ENCODE measurements around the gene CALCOCO1. TPM values are rescaled to one million over a fixed set of nuclear protein-coding genes. Genes with fewer than 3 reads are reported as not detected.

CALCOCO1 gene
- total RNA-seq, 2 experiments from 2014 or later = 12.8 to 25.1 TPM

DNA sequence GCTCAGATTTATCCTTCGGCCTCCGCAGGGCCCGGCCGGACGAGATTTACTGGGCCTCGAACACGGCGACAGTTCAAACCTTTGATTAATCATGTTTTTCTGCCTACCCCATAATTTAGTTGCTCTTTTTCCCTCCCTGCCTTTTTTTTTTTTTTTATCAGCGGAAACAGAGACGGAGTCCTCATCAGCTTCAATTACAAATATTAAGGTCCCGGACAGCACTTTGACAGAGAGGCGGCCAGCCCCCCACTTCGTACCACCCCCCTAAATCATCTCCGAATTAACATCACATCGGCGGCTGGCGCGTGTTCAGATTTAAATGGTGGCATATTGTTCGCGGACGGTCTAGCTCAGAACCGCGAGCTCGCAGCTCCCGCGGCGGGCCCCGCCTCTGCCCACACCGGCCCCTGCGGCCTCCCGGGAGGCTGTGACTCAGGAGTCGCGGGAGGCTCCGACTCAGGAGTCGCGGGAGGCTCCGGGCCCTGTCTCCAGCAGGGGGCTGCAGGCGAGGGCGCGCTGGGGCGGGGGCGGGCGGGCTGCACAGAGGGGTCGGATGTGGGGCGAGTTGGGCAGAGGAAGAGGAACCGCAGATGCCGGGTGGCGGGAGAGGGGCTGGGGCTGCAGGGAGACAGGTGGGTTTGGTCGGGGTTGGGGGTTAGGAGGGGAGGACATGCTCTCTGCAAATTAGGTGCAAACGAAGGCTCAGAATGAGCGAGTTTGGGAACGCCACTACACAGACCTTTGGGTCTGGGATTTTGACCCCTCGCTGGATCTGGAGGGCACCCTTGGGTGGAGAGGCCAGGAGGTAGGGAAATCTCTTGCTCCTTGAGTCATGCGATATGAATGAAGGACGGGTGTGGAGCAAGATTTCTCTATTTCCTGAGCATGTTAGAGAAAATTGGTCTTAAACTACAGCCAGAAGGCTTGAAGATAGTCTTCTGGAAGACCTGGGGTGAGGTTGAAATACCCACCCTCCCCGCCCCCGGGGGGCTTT is 31.8 kb downstream of the CALCOCO1 start:
- Histone ChIP-seq H3K27ac (ENCODE audit: low read depth, low read length, poor library complexity, severe bottlenecking) (no peak overlapping the region), H3K4me2 (ENCODE audit: low read length) (no peak overlapping the region), H2AFZ (ENCODE audit: low read length) (no peak overlapping the region), H3K79me2 (ENCODE audit: insufficient read depth, low read depth, low read length) (no peaks in the 10 kb centered on the region), H3K4me3 (ENCODE audit: low read depth, low read length, poor library complexity, severe bottlenecking) (no peak overlapping the region), H3K4me1 (ENCODE audit: insufficient read depth, low read length, poor library complexity, severe bottlenecking) (peaks cover 3% of the 10 kb centered on the region), H3K9me2 (ENCODE audit: insufficient read depth, low read length) (no peaks in the 10 kb centered on the region), H4K20me1 (ENCODE audit: insufficient read depth, low read length) (no peaks in the 10 kb centered on the region), H3K36me3 (ENCODE audit: insufficient read depth, low read length) (no peaks in the 10 kb centered on the region), H3K9me3 (ENCODE audit: low read length) (no peaks in the 10 kb centered on the region)
- ChIA-PET POLR2A (interaction anchor here (1.1 kb wide), 1 partner anchor 33 kb away, joined by 3 read pairs; no protein-coding TSS in a partner anchor), CTCF (ENCODE audit: unreplicated experiment) (no interaction called here)
- no peak for DNase-seq (ENCODE audit: low spot score)
- no TSS peak for BruUV-seq (replicated peaks)
- intact Hi-C loops (cut with micrococcal nuclease; ENCODE audit: unreplicated experiment) = no loop called here
- TF ChIP-seq EZH2phosphoT487 (IDR thresholded peaks at IDR 0.05; ENCODE audit: borderline replicate concordance, low read depth, low read length) = no peak; the same call in 1 of the 2 replicates
- TF ChIP-seq, protein P1, sequence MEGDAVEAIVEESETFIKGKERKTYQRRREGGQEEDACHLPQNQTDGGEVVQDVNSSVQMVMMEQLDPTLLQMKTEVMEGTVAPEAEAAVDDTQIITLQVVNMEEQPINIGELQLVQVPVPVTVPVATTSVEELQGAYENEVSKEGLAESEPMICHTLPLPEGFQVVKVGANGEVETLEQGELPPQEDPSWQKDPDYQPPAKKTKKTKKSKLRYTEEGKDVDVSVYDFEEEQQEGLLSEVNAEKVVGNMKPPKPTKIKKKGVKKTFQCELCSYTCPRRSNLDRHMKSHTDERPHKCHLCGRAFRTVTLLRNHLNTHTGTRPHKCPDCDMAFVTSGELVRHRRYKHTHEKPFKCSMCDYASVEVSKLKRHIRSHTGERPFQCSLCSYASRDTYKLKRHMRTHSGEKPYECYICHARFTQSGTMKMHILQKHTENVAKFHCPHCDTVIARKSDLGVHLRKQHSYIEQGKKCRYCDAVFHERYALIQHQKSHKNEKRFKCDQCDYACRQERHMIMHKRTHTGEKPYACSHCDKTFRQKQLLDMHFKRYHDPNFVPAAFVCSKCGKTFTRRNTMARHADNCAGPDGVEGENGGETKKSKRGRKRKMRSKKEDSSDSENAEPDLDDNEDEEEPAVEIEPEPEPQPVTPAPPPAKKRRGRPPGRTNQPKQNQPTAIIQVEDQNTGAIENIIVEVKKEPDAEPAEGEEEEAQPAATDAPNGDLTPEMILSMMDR (conservative IDR thresholded peaks at IDR 0.05; ENCODE audit: low read length) = no peak

GRCh38 chr12:53694756-53695151 is 32.5 kb downstream of the CALCOCO1 start:
- Histone ChIP-seq H2AFZ (ENCODE audit: low read length) (no peak overlapping the region), H3K4me3 (ENCODE audit: low read depth, low read length, poor library complexity, severe bottlenecking) (no peak overlapping the region), H3K27ac (ENCODE audit: low read depth, low read length, poor library complexity, severe bottlenecking) (no peak overlapping the region), H3K9me3 (ENCODE audit: low read length) (no peaks in the 10 kb centered on the region), H3K9me2 (ENCODE audit: insufficient read depth, low read length) (no peaks in the 10 kb centered on the region), H3K4me1 (ENCODE audit: insufficient read depth, low read length, poor library complexity, severe bottlenecking) (peaks cover 3% of the 10 kb centered on the region), H4K20me1 (ENCODE audit: insufficient read depth, low read length) (no peaks in the 10 kb centered on the region), H3K79me2 (ENCODE audit: insufficient read depth, low read depth, low read length) (no peaks in the 10 kb centered on the region), H3K36me3 (ENCODE audit: insufficient read depth, low read length) (no peaks in the 10 kb centered on the region), H3K4me2 (ENCODE audit: low read length) (no peak overlapping the region)
- intact Hi-C loops (cut with micrococcal nuclease; ENCODE audit: unreplicated experiment) = no loop called here
- POLR2A ChIA-PET = interaction anchor here (1.1 kb wide), 1 partner anchor 34 kb away, joined by 3 read pairs; no protein-coding TSS in a partner anchor
- no TSS peak for BruUV-seq (replicated peaks)
- DNase-seq (ENCODE audit: low spot score) = no peak
- CTCF ChIA-PET (ENCODE audit: unreplicated experiment) = no interaction called here
- TF ChIP-seq EZH2phosphoT487 (IDR thresholded peaks at IDR 0.05; ENCODE audit: borderline replicate concordance, low read depth, low read length) = no peak
- TF ChIP-seq, protein P1 (conservative IDR thresholded peaks at IDR 0.05; ENCODE audit: low read length) = no peak

- CTCF ChIA-PET (ENCODE audit: unreplicated experiment) = interaction anchor here (0.6 kb wide), 1 partner anchor 63 kb away, joined by 3 read pairs; no protein-coding TSS in a partner anchor
- H3K4me3 ChIP-seq (ENCODE audit: low read depth, low read length, poor library complexity, severe bottlenecking) = no peak overlapping the region
- TF ChIP-seq, protein P1 (conservative IDR thresholded peaks at IDR 0.05; ENCODE audit: low read length) = no peak
- BruUV-seq (replicated peaks) = no TSS peak
- no peak overlapping the region for H2AFZ ChIP-seq (ENCODE audit: low read length)
- no peaks in the 10 kb centered on the region for H3K9me3 ChIP-seq (ENCODE audit: low read length)
- H3K9me2 ChIP-seq (ENCODE audit: insufficient read depth, low read length) = no peaks in the 10 kb centered on the region
- no peak overlapping the region for H3K27ac ChIP-seq (ENCODE audit: low read depth, low read length, poor library complexity, severe bottlenecking)
- POLR2A ChIA-PET = no interaction called here
- no peak overlapping the region for H3K4me2 ChIP-seq (ENCODE audit: low read length)
- H3K79me2 ChIP-seq (ENCODE audit: insufficient read depth, low read depth, low read length) = no peaks in the 10 kb centered on the region
- no peaks in the 10 kb centered on the region for H4K20me1 ChIP-seq (ENCODE audit: insufficient read depth, low read length)
- H3K4me1 ChIP-seq (ENCODE audit: insufficient read depth, low read length, poor library complexity, severe bottlenecking) = no peaks in the 10 kb centered on the region
- no peak for DNase-seq (ENCODE audit: low spot score)
- intact Hi-C loops (cut with micrococcal nuclease; ENCODE audit: unreplicated experiment) = no loop called here
- no peaks in the 10 kb centered on the region for H3K36me3 ChIP-seq (ENCODE audit: insufficient read depth, low read length)
Measured at GRCh38 chr12:53688134-53688533, 39.1 kb downstream of the CALCOCO1 start.

Data from OCI-LY7 (cell line).